Measurements from ENCODE around the gene TLR7.

TLR7 gene

GRCh38 chrX:12866451-12867377 is at the start of gene TLR7:
Gene TLR7 (plus strand): TSS chrX:12867072. CDS start chrX:12867579, 507 bp downstream.
- DNase-seq (ENCODE audit: low spot score), result no peak

- no peak for DNase-seq (ENCODE audit: low spot score)
Measured at GRCh38 chrX:12817528-12817927, 49.3 kb upstream of the TLR7 start.

GRCh38 chrX:12819222-12819621 is 47.6 kb upstream of the TLR7 start:
- DNase-seq (ENCODE audit: low spot score), result no peak

GRCh38 chrX:12820737-12821136 is 46.1 kb upstream of the TLR7 start:
- DNase-seq (ENCODE audit: low spot score), result no peak

GRCh38 chrX:12824944-12825343 is 41.9 kb upstream of the TLR7 start:
- DNase-seq (ENCODE audit: low spot score), result no peak

- no peak for DNase-seq (ENCODE audit: low spot score)
Measured at GRCh38 chrX:12825801-12826200, 41.1 kb upstream of the TLR7 start.

- no peak for DNase-seq (ENCODE audit: low spot score)
Measured at GRCh38 chrX:12843061-12843667, 23.7 kb upstream of the TLR7 start.

GRCh38 chrX:12843668-12844279 is 23.1 kb upstream of the TLR7 start:
- no peak for DNase-seq (ENCODE audit: low spot score)

- DNase-seq (ENCODE audit: low spot score), result no peak
Measured at GRCh38 chrX:12844319-12844718, 22.6 kb upstream of the TLR7 start.

- peak; percentile 10 for DNase-seq (ENCODE audit: low spot score)
Measured at GRCh38 chrX:12865359-12865758, 1.5 kb upstream of the TLR7 start.

- DNase-seq (ENCODE audit: low spot score), result peak; percentile 5
Measured at GRCh38 chrX:12867685-12868084, 813 bp downstream of the TLR7 start.

- DNase-seq (ENCODE audit: low spot score), result no peak
Measured at GRCh38 chrX:12868747-12869146, 1.9 kb downstream of the TLR7 start.

GRCh38 chrX:12871257-12871656 is 4.4 kb downstream of the TLR7 start:
- DNase-seq (ENCODE audit: low spot score), result no peak

GRCh38 chrX:12872741-12873140 is 5.9 kb downstream of the TLR7 start:
- DNase-seq (ENCODE audit: low spot score), result no peak

- DNase-seq (ENCODE audit: low spot score), result no peak
Measured at GRCh38 chrX:12874581-12874980, 7.7 kb downstream of the TLR7 start.

- no peak for DNase-seq (ENCODE audit: low spot score)
Measured at GRCh38 chrX:12877386-12877785, 10.5 kb downstream of the TLR7 start.

GRCh38 chrX:12878536-12878935 is 11.7 kb downstream of the TLR7 start:
- DNase-seq (ENCODE audit: low spot score), result no peak

GRCh38 chrX:12881914-12882313 is 15.0 kb downstream of the TLR7 start:
- no peak for DNase-seq (ENCODE audit: low spot score)

GRCh38 chrX:12885508-12885907 is 18.6 kb downstream of the TLR7 start:
- DNase-seq (ENCODE audit: low spot score), result no peak

- DNase-seq (ENCODE audit: low spot score), result no peak
Measured at GRCh38 chrX:12886545-12886944, 19.7 kb downstream of the TLR7 start.

- no peak for DNase-seq (ENCODE audit: low spot score)
Measured at GRCh38 chrX:12887141-12887540, 20.3 kb downstream of the TLR7 start.

- no peak for DNase-seq (ENCODE audit: low spot score)
Measured at GRCh38 chrX:12887767-12888166, 20.9 kb downstream of the TLR7 start.

GRCh38 chrX:12890467-12890866 is 23.6 kb downstream of the TLR7 start:
- no peak for DNase-seq (ENCODE audit: low spot score)

All from Ammon's horn (tissue), 1 donor.